Measurements from ENCODE around the gene DTWD2.

DNA sequence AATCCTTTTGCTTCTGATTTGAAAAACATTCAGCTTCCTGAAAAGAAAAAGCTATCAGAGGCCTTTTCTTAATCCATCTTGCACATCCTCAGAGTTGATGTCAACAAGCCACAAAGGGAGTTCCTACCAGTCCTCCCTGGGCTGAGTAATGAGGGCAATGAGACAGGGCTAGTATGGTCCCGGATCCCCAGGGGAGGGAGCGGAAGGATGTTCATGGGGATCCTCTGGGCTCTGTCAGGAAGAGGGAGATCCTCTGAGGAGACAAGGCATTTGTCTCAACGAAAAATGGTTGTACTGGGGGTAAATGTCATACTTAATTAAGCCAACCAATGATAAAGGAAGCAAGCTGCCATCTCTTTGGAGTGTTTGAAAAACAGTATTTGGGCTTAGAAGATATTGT is 195.3 kb downstream of the DTWD2 start:
- no peak for TF ChIP-seq CTCF (conservative IDR thresholded peaks at IDR 0.05; ENCODE audit: low read depth in 2 of 2)
- no peak for TF ChIP-seq EZH2phosphoT487 (IDR thresholded peaks at IDR 0.05; ENCODE audit: unreplicated experiment)
- TF ChIP-seq POLR2AphosphoS5 (IDR thresholded peaks at IDR 0.05; ENCODE audit: low read depth): no peak
- TF ChIP-seq CREB1 (CRISPR knock-in tag; IDR thresholded peaks at IDR 0.05; ENCODE audit: low read depth): no peak
- TF ChIP-seq, protein P1, sequence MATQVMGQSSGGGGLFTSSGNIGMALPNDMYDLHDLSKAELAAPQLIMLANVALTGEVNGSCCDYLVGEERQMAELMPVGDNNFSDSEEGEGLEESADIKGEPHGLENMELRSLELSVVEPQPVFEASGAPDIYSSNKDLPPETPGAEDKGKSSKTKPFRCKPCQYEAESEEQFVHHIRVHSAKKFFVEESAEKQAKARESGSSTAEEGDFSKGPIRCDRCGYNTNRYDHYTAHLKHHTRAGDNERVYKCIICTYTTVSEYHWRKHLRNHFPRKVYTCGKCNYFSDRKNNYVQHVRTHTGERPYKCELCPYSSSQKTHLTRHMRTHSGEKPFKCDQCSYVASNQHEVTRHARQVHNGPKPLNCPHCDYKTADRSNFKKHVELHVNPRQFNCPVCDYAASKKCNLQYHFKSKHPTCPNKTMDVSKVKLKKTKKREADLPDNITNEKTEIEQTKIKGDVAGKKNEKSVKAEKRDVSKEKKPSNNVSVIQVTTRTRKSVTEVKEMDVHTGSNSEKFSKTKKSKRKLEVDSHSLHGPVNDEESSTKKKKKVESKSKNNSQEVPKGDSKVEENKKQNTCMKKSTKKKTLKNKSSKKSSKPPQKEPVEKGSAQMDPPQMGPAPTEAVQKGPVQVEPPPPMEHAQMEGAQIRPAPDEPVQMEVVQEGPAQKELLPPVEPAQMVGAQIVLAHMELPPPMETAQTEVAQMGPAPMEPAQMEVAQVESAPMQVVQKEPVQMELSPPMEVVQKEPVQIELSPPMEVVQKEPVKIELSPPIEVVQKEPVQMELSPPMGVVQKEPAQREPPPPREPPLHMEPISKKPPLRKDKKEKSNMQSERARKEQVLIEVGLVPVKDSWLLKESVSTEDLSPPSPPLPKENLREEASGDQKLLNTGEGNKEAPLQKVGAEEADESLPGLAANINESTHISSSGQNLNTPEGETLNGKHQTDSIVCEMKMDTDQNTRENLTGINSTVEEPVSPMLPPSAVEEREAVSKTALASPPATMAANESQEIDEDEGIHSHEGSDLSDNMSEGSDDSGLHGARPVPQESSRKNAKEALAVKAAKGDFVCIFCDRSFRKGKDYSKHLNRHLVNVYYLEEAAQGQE (IDR thresholded peaks at IDR 0.05; ENCODE audit: unreplicated experiment): no peak
